PC-9 (cell line): ENCODE measurements around the gene SETDB2.

ENCODE experiments used
- CTCF ChIP-seq: fragments of 200-600 bp; sonication (generic); conservative IDR thresholded peaks from 2 replicates; pipeline ENCODE4 v1.6.1; 2017; ENCODE audit warnings: mixed run types, antibody characterized with exemption, mild to moderate bottlenecking, moderate library complexity
- EZH2 ChIP-seq: fragments of 200-600 bp; sonication (generic); IDR thresholded peaks from 2 replicates; pipeline ENCODE4 v1.8.0; 2017; ENCODE audit warnings: antibody characterized with exemption, low read depth

- TF ChIP-seq CTCF (no peak), EZH2 (no peak)
Observed at GRCh38 chr13:49437705-49438104, 6.4 kb upstream of the SETDB2 start.
